Colonic mucosa (tissue), 4 donors: ENCODE measurements around the gene TBX4. TPM values are rescaled to one million over a fixed set of nuclear protein-coding genes. Genes with fewer than 3 reads are reported as not detected.

Experiments used
- DNase-seq: peaks from one replicate; pipeline ENCODE4 v3.0.0-alpha.2; 2020
- H3K27ac ChIP-seq: fragments of 200-600 bp; one replicate; pipeline ENCODE4 v1.8.0; 2021
- H3K27me3 ChIP-seq: fragments of 200-600 bp; one replicate; pipeline ENCODE4 v1.8.0; 2021
- H3K36me3 ChIP-seq: fragments of 200-600 bp; one replicate; pipeline ENCODE4 v1.8.0; 2021
- H3K4me1 ChIP-seq: fragments of 200-600 bp; one replicate; pipeline ENCODE4 v1.8.0; 2021; ENCODE audit warnings: mild to moderate bottlenecking
- H3K4me3 ChIP-seq: fragments of 200-600 bp; one replicate; pipeline ENCODE4 v1.8.0; 2021
- H3K9ac ChIP-seq, 2 donors: one replicate each; pipeline ENCODE4 v1.7.0; 2013; ENCODE audit warnings: control low read depth in 2 of 2, low read depth in 2 of 2, low read length in 2 of 2
- H3K9me3 ChIP-seq: fragments of 200-600 bp; one replicate; pipeline ENCODE4 v1.8.0; 2021
- intact Hi-C: fragments of 100-400 bp; cut with DNase I; formaldehyde crosslinking; loops from one replicate; pipeline ENCODE4 v1.14.1; 2022
- total RNA-seq, 2 donors: library from RNA; stranded (reverse); fragmentation: NEBNext Ultra II Directional in 1 of 2; extraction: Animal tissue kit (Norgen Biotek cat#: 25700) in 1 of 2; gene quantifications; one replicate each; pipeline ENCODE4 v1.2.1, GENCODE V29; 2021
- TF ChIP-seq, protein P1 (sequence below): fragments of 200-600 bp; IDR thresholded peaks from one replicate; pipeline ENCODE4 v1.8.0; 2022; ENCODE audit warnings: antibody characterized with exemption, mild to moderate bottlenecking
- donor health status: healthy.
- donor health status: DM: no; HTN: no; CAD: no.
- donor health status: DM: no; HTN: no; CAD: no.

TBX4 gene
- total RNA-seq, 2 donors from 2014 or later: not detected

GRCh38 chr17:61534414-61534813, 82.2 kb downstream of the TBX4 start:
- Histone ChIP-seq H3K9ac (no peak overlapping the region), H3K4me3 (no peak overlapping the region), H3K9me3 (no peaks in the 10 kb centered on the region), H3K36me3 (no peaks in the 10 kb centered on the region), H3K27ac (no peak overlapping the region), H3K4me1 (no peaks in the 10 kb centered on the region), H3K27me3 (no peaks in the 10 kb centered on the region)
- TF ChIP-seq, protein P1, sequence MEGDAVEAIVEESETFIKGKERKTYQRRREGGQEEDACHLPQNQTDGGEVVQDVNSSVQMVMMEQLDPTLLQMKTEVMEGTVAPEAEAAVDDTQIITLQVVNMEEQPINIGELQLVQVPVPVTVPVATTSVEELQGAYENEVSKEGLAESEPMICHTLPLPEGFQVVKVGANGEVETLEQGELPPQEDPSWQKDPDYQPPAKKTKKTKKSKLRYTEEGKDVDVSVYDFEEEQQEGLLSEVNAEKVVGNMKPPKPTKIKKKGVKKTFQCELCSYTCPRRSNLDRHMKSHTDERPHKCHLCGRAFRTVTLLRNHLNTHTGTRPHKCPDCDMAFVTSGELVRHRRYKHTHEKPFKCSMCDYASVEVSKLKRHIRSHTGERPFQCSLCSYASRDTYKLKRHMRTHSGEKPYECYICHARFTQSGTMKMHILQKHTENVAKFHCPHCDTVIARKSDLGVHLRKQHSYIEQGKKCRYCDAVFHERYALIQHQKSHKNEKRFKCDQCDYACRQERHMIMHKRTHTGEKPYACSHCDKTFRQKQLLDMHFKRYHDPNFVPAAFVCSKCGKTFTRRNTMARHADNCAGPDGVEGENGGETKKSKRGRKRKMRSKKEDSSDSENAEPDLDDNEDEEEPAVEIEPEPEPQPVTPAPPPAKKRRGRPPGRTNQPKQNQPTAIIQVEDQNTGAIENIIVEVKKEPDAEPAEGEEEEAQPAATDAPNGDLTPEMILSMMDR: no peak
- intact Hi-C loops: no loop called here
- DNase-seq: no peak

Other genes with a start within 250 kb of the TBX4 start
- 1 to 10 TPM; 5.0 to 5.3 TPM for gene TBX2, start 52.6 kb upstream of the TBX4 start, total RNA-seq
- gene NACA2, start 138.8 kb downstream of the TBX4 start, total RNA-seq: under 1 TPM in 1 of 2 donors, not detected in 1; 0.32 TPM